ENCODE measurements around the gene ARHGAP26.

- TF ChIP-seq CTCF (IDR thresholded peaks at IDR 0.05 in 8 of 11, conservative IDR thresholded peaks at IDR 0.05 in 3 of 11) (no peak), POLR2AphosphoS5 (IDR thresholded peaks at IDR 0.05) (no peak)
Measured at GRCh38 chr5:142860270-142860669, 90.1 kb downstream of the ARHGAP26 start.
